Liver (tissue), 9 donors: ENCODE data around the gene PCNX4. TPM values are rescaled to one million over a fixed set of nuclear protein-coding genes. Genes with fewer than 3 reads are reported as not detected.

Source experiments
- DNase-seq: peaks from one replicate; pipeline ENCODE4 v3.0.0-alpha.2; 2017; ENCODE audit warnings: low spot score
- H3K27ac ChIP-seq, 2 donors: one replicate each; pipeline ENCODE4 v1.7.0; 2013; ENCODE audit warnings: inconsistent platforms in 2 of 2, low read length in 2 of 2, control low read depth in 1 of 2, low read depth in 1 of 2, mild to moderate bottlenecking in 1 of 2
- H3K27me3 ChIP-seq, 4 donors: one replicate each; pipeline versions ENCODE4 v1.6.1 to v1.7.0; 2013; ENCODE audit warnings: low read length in 3 of 4, inconsistent platforms in 1 of 4, mild to moderate bottlenecking in 1 of 4, moderate library complexity in 1 of 4; ENCODE audit not compliant: control insufficient read depth in 4 of 4, insufficient read depth in 4 of 4
- H3K36me3 ChIP-seq, 4 donors: one replicate each; pipeline versions ENCODE4 v1.6.1 to v1.7.0; 2013; ENCODE audit warnings: low read length in 3 of 4, mild to moderate bottlenecking in 3 of 4, low read depth in 1 of 4, moderate library complexity in 1 of 4; ENCODE audit not compliant: control insufficient read depth in 4 of 4, insufficient read depth in 3 of 4
- H3K4me1 ChIP-seq, 4 donors: one replicate each; pipeline versions ENCODE4 v1.6.1 to v1.7.0; 2013; ENCODE audit warnings: low read length in 3 of 4, mild to moderate bottlenecking in 3 of 4, moderate library complexity in 1 of 4; ENCODE audit not compliant: control insufficient read depth in 4 of 4, insufficient read depth in 4 of 4
- H3K4me3 ChIP-seq, 3 donors: one replicate each; pipeline versions ENCODE4 v1.6.1 to v1.7.0; 2013; ENCODE audit warnings: low read length in 3 of 3, control low read depth in 1 of 3, low read depth in 1 of 3, mild to moderate bottlenecking in 1 of 3
- H3K9ac ChIP-seq, 2 donors: one replicate each; pipeline ENCODE4 v1.7.0; 2013; ENCODE audit warnings: low read length in 2 of 2, mild to moderate bottlenecking in 2 of 2, moderate library complexity in 2 of 2, control low read depth in 1 of 2, low read depth in 1 of 2
- H3K9me3 ChIP-seq, 4 donors: one replicate each; pipeline versions ENCODE4 v1.6.1 to v1.7.0; 2013; ENCODE audit warnings: low read length in 3 of 4; ENCODE audit not compliant: control insufficient read depth in 4 of 4
- EGR1 ChIP-seq, 2 donors: IDR thresholded peaks; 2 replicates each; pipeline ENCODE4 v1.6.1; 2016 to 2018; ENCODE audit warnings: antibody characterized with exemption in 2 of 2, low read depth in 2 of 2
- FOXA1 ChIP-seq: IDR thresholded peaks from 2 replicates; pipeline ENCODE4 v1.6.1; 2016; ENCODE audit warnings: antibody characterized with exemption
- FOXA2 ChIP-seq: IDR thresholded peaks from 2 replicates; pipeline ENCODE4 v1.6.1; 2016; ENCODE audit warnings: antibody characterized with exemption
- GABPA ChIP-seq, 2 donors: IDR thresholded peaks in 1 of 2; conservative IDR thresholded peaks in 1 of 2; 2 replicates each; pipeline ENCODE4 v1.6.1; 2016; ENCODE audit warnings: antibody characterized with exemption in 2 of 2, mild to moderate bottlenecking in 1 of 2, moderate library complexity in 1 of 2
- HNF4A ChIP-seq, 2 donors: conservative IDR thresholded peaks; 2 replicates each; pipeline ENCODE4 v1.6.1; 2016; ENCODE audit warnings: antibody characterized with exemption in 2 of 2, mild to moderate bottlenecking in 2 of 2
- HNF4G ChIP-seq: IDR thresholded peaks from 2 replicates; pipeline ENCODE4 v1.6.1; 2016; ENCODE audit warnings: antibody characterized with exemption
- JUND ChIP-seq, 2 donors: IDR thresholded peaks; 2 replicates each; pipeline ENCODE4 v1.6.1; 2016; ENCODE audit warnings: antibody characterized with exemption in 2 of 2
- NR2F2 ChIP-seq: IDR thresholded peaks from 2 replicates; pipeline ENCODE4 v1.6.1; 2016; ENCODE audit warnings: antibody characterized with exemption
- RAD21 ChIP-seq, 2 donors: IDR thresholded peaks; 2 replicates each; pipeline ENCODE4 v1.6.1; 2016; ENCODE audit warnings: antibody characterized with exemption in 2 of 2, mild to moderate bottlenecking in 2 of 2
- RXRA ChIP-seq, 2 donors: IDR thresholded peaks; 2 replicates each; pipeline ENCODE4 v1.6.1; 2017 to 2018; ENCODE audit warnings: antibody characterized with exemption in 2 of 2, mild to moderate bottlenecking in 1 of 2
- SP1 ChIP-seq: IDR thresholded peaks from 2 replicates; pipeline ENCODE4 v1.6.1; 2018; ENCODE audit warnings: antibody characterized with exemption, mild to moderate bottlenecking
- TAF1 ChIP-seq: conservative IDR thresholded peaks from 2 replicates; pipeline ENCODE4 v1.6.1; 2016; ENCODE audit warnings: antibody characterized with exemption, mild to moderate bottlenecking
- YY1 ChIP-seq: IDR thresholded peaks from 2 replicates; pipeline ENCODE4 v1.6.1; 2016; ENCODE audit warnings: antibody characterized with exemption, mild to moderate bottlenecking
- WGBS: extraction: QIAGEN DNeasy Blood & Tissue Kit; methylation state at CpG from one replicate; pipeline ENCODE4 v1.1.7; 2013; 5-methylcytosine and 5-hydroxymethylcytosine counted together
- polyA plus RNA-seq, 2 donors: library from polyadenylated mRNA; stranded (reverse) in 1 of 2; unstranded in 1 of 2; fragments of 200-250 nt in 1 of 2; fragments of >200 nt in 1 of 2; fragmentation: Nextera tagmentation in 1 of 2; extraction: Ambion mirVana in 1 of 2; gene quantifications; one replicate each; pipeline versions ENCODE4 v1.2.1 to v1.2.3, GENCODE V29; 2013 to 2015
- total RNA-seq, 2 donors: library from RNA; depleted of rRNA; stranded (reverse); fragments of >200 nt; gene quantifications; one replicate each; pipeline ENCODE4 v1.2.3, GENCODE V29; 2014
- TF ChIP-seq, protein P1 (sequence below): fragments of 150-350 bp; IDR thresholded peaks from 2 replicates; pipeline ENCODE4 v1.5.1; 2017; ENCODE audit warnings: improper control_type of control experiment, low read depth, low read length; ENCODE audit not compliant: missing input control
- donor health status: healthy.
- donor health status: healthy.
- donor health status: healthy.
- donor health status: healthy.
- donor health status: healthy.

Gene PCNX4
- total and polyA plus RNA-seq, 4 donors = 5.4 to 30.6 (median 14.1) TPM

GRCh38 chr14:60212503-60213371 lies 121.0 kb downstream of the PCNX4 start:
- WGBS = 91% methylated on average over 5 of the region's 5 CpGs
- no peak overlapping the region for H3K4me3 ChIP-seq

GRCh38 chr14:60214003-60214402 lies 122.3 kb downstream of the PCNX4 start:
- Histone ChIP-seq H3K4me1 (no peaks in the 10 kb centered on the region), H3K27me3 (no peaks in the 10 kb centered on the region), H3K9me3 (no peaks in the 10 kb centered on the region), H3K9ac (no peak overlapping the region), H3K36me3 (no peaks in the 10 kb centered on the region), H3K4me3 (no peak overlapping the region), H3K27ac (no peak overlapping the region)
- 80% methylated on average over 3 of the region's 3 CpGs for WGBS
- no peak for DNase-seq
- TF ChIP-seq YY1 (no peak), FOXA2 (no peak)
- TF ChIP-seq, protein P1, sequence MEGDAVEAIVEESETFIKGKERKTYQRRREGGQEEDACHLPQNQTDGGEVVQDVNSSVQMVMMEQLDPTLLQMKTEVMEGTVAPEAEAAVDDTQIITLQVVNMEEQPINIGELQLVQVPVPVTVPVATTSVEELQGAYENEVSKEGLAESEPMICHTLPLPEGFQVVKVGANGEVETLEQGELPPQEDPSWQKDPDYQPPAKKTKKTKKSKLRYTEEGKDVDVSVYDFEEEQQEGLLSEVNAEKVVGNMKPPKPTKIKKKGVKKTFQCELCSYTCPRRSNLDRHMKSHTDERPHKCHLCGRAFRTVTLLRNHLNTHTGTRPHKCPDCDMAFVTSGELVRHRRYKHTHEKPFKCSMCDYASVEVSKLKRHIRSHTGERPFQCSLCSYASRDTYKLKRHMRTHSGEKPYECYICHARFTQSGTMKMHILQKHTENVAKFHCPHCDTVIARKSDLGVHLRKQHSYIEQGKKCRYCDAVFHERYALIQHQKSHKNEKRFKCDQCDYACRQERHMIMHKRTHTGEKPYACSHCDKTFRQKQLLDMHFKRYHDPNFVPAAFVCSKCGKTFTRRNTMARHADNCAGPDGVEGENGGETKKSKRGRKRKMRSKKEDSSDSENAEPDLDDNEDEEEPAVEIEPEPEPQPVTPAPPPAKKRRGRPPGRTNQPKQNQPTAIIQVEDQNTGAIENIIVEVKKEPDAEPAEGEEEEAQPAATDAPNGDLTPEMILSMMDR = no peak

More at GRCh38 chr14:60212503-60213371, 121.0 kb downstream of the PCNX4 start:
- Histone ChIP-seq H3K27me3 (no peaks in the 10 kb centered on the region), H3K36me3 (no peaks in the 10 kb centered on the region), H3K9me3 (no peaks in the 10 kb centered on the region), H3K4me1 (no peaks in the 10 kb centered on the region), H3K9ac (no peak overlapping the region), H3K27ac (no peak overlapping the region)
- DNase-seq = no peak
- TF ChIP-seq FOXA1 = no peak
- TF ChIP-seq RAD21 (IDR thresholded peaks at IDR 0.05) = no peak

- Histone ChIP-seq H3K36me3 (no peaks in the 10 kb centered on the region), H3K4me3 (no peak overlapping the region), H3K27me3 (no peaks in the 10 kb centered on the region), H3K9ac (no peak overlapping the region), H3K9me3 (no peaks in the 10 kb centered on the region), H3K27ac (no peak overlapping the region), H3K4me1 (no peaks in the 10 kb centered on the region)
- 58% methylated on average over 1 of the region's 1 CpG for WGBS
- no peak for TF ChIP-seq FOXA1
- no peak for TF ChIP-seq TAF1
- no peak for TF ChIP-seq FOXA2
- no peak for TF ChIP-seq RXRA (IDR thresholded peaks at IDR 0.05)
- TF ChIP-seq SP1 = no peak
- no peak for TF ChIP-seq JUND (IDR thresholded peaks at IDR 0.05)
- no peak for TF ChIP-seq NR2F2
- TF ChIP-seq, protein P1 = no peak
- TF ChIP-seq HNF4A (conservative IDR thresholded peaks at IDR 0.05) = no peak
- TF ChIP-seq EGR1 (IDR thresholded peaks at IDR 0.05; ENCODE audit: low read depth in 2 of 2) = no peak
- no peak for TF ChIP-seq GABPA (IDR thresholded peaks at IDR 0.05 in 1 of 2, conservative IDR thresholded peaks at IDR 0.05 in 1 of 2)
- no peak for TF ChIP-seq HNF4G
- DNase-seq = no peak
These were observed 122.8 kb downstream of the PCNX4 start for GRCh38 chr14:60214415-60215126.
